Natural killer cell (primary cell): ENCODE data around the gene FAM180B. TPM values are rescaled to one million over a fixed set of nuclear protein-coding genes. Genes with fewer than 3 reads are reported as not detected.

ENCODE experiments used
- total RNA-seq, 4 donors: library from RNA; stranded (reverse); fragments of 120-200 nt in 1 of 4; gene quantifications; one replicate each; pipeline versions ENCODE4 v1.2.3 to v1.2.4, GENCODE V29; 2013 to 2022

FAM180B gene
- total RNA-seq, 3 donors from 2014 or later (not counting 1 experiment from before 2014, with no cell fraction given), result 0.25 TPM; not detected in 2

Other genes starting within 250 kb of the FAM180B start
- under 1 TPM in 2 of 3 donors, not detected in 1; 0.45 to 0.53 TPM for gene MYBPC3, start 234.0 kb upstream of the FAM180B start, total RNA-seq
- 10 to 100 TPM; 15.0 to 65.4 (median 55.4) TPM for gene SPI1, start 208.1 kb upstream of the FAM180B start, total RNA-seq
- 10 to 100 TPM; 29.1 to 34.7 (median 32.6) TPM for gene SLC39A13, start 178.1 kb upstream of the FAM180B start, total RNA-seq
- gene PSMC3, start 160.2 kb upstream of the FAM180B start, total RNA-seq, result 10 to 100 TPM; 74.0 to 85.9 (median 77.7) TPM
- 1 to 10 TPM; 1.6 to 2.2 (median 1.7) TPM for gene RAPSN, start 137.5 kb upstream of the FAM180B start, total RNA-seq
- 100 to 1,000 TPM; 128 to 168 (median 162) TPM for gene CELF1, start 33.5 kb upstream of the FAM180B start, total RNA-seq
- gene PTPMT1, start 21.1 kb upstream of the FAM180B start, total RNA-seq, result 10 to 100 TPM; 19.4 to 28.6 (median 20.4) TPM
- 10 to 100 TPM; 17.7 to 24.1 (median 20.9) TPM for gene KBTBD4, start 7.7 kb upstream of the FAM180B start, total RNA-seq
- gene NDUFS3, start 7.6 kb upstream of the FAM180B start, total RNA-seq, result 100 to 1,000 TPM; 114 to 138 (median 115) TPM
- 1 to 10 TPM in 2 of 3 donors, under 1 TPM in 1; 0.78 to 2.0 (median 1.3) TPM for gene C1QTNF4, start 7.7 kb downstream of the FAM180B start, total RNA-seq
- gene MTCH2, start 55.9 kb downstream of the FAM180B start, total RNA-seq, result 10 to 100 TPM; 25.0 to 32.4 (median 31.4) TPM
- gene AGBL2, start 128.7 kb downstream of the FAM180B start, total RNA-seq, result 1 to 10 TPM; 6.1 to 8.5 (median 8.2) TPM
- gene FNBP4, start 180.7 kb downstream of the FAM180B start, total RNA-seq, result 100 to 1,000 TPM; 205 to 252 (median 214) TPM